ENCODE measurements around the gene RPTOR.

- TF ChIP-seq EZH2 (IDR thresholded peaks at IDR 0.05; ENCODE audit: insufficient read depth, low read length): no peak
- no peak for TF ChIP-seq CTCF (IDR thresholded peaks at IDR 0.05; ENCODE audit: insufficient read depth, low read depth, low read length)
These were observed 401.1 kb downstream of the RPTOR start for GRCh38 chr17:80945736-80946135.
